HG02763 (cell line): Measurements from ENCODE around the gene SERPINA9.

Experiments used
- ATAC-seq: cut with Tn5 transposase; IDR thresholded peaks from one replicate; pipeline ENCODE4 v1.9.1; 2021; ENCODE audit warnings: mild to moderate bottlenecking, moderate library complexity; ENCODE audit not compliant: unreplicated experiment

The SERPINA9 gene

GRCh38 chr14:94464290-94464689 lies 11.7 kb downstream of the SERPINA9 start:
- ATAC-seq, result no peak

- no peak for ATAC-seq
Measured at GRCh38 chr14:94462763-94463572, 13.0 kb downstream of the SERPINA9 start.

GRCh38 chr14:94462219-94462551 lies 13.8 kb downstream of the SERPINA9 start:
- no peak for ATAC-seq

GRCh38 chr14:94461526-94462218 lies 14.3 kb downstream of the SERPINA9 start:
- no peak for ATAC-seq

- ATAC-seq, result no peak
Measured at GRCh38 chr14:94460631-94461416, 15.2 kb downstream of the SERPINA9 start.

- ATAC-seq, result no peak
Measured at GRCh38 chr14:94458558-94459205, 17.3 kb downstream of the SERPINA9 start.

GRCh38 chr14:94458096-94458495 lies 17.9 kb downstream of the SERPINA9 start:
- no peak for ATAC-seq

GRCh38 chr14:94455928-94456327 lies 20.1 kb downstream of the SERPINA9 start:
- ATAC-seq, result no peak

- no peak for ATAC-seq
Measured at GRCh38 chr14:94451826-94452225, 24.2 kb downstream of the SERPINA9 start.

GRCh38 chr14:94451091-94451771 lies 24.8 kb downstream of the SERPINA9 start:
- no peak for ATAC-seq

- no peak for ATAC-seq
Measured at GRCh38 chr14:94450722-94451090, 25.3 kb downstream of the SERPINA9 start.

- ATAC-seq, result no peak
Measured at GRCh38 chr14:94449930-94450329, 26.1 kb downstream of the SERPINA9 start.

- ATAC-seq, result no peak
Measured at GRCh38 chr14:94448071-94448808, 27.8 kb downstream of the SERPINA9 start.

GRCh38 chr14:94447206-94447605 lies 28.8 kb downstream of the SERPINA9 start:
- no peak for ATAC-seq

- no peak for ATAC-seq
Measured at GRCh38 chr14:94446126-94446525, 29.9 kb downstream of the SERPINA9 start.

- no peak for ATAC-seq
Measured at GRCh38 chr14:94445003-94445402, 31.0 kb downstream of the SERPINA9 start.

GRCh38 chr14:94441531-94442205 lies 34.3 kb downstream of the SERPINA9 start:
- ATAC-seq, result no peak

- ATAC-seq, result no peak
Measured at GRCh38 chr14:94441130-94441529, 34.9 kb downstream of the SERPINA9 start.

- no peak for ATAC-seq
Measured at GRCh38 chr14:94439453-94440057, 36.4 kb downstream of the SERPINA9 start.
